Adrenal gland (tissue), 12 donors: Measurements from ENCODE around the gene ITGB6. TPM values are rescaled to one million over a fixed set of nuclear protein-coding genes. Genes with fewer than 3 reads are reported as not detected.

Experiments used
- DNase-seq, 7 donors: peaks; one replicate each; pipeline ENCODE4 v3.0.0-alpha.2; 2019 to 2020
- H3K27ac ChIP-seq, 5 donors: fragments of 200-600 bp; sonication (generic) in 4 of 5; 1 replicate in 3 of 5; 2 replicates in 2 of 5; pipeline versions ENCODE4 v1.5.1 to v1.8.0; 2016 to 2020; ENCODE audit warnings: mild to moderate bottlenecking in 1 of 5
- H3K27me3 ChIP-seq: fragments of 200-600 bp; 2 replicates; pipeline ENCODE4 v1.8.0; 2021
- H3K36me3 ChIP-seq, 2 donors: fragments of 200-600 bp; replicated peaks in 1 of 2; 1 replicate in 1 of 2; 2 replicates in 1 of 2; pipeline versions ENCODE4 v1.5.1 to v1.8.0; 2018 to 2022
- H3K4me1 ChIP-seq, 2 donors: fragments of 200-600 bp; replicated peaks in 1 of 2; 1 replicate in 1 of 2; 2 replicates in 1 of 2; pipeline versions ENCODE4 v1.5.1 to v1.8.0; 2018 to 2021
- H3K4me3 ChIP-seq, 4 donors: fragments of 200-600 bp; sonication (generic) in 3 of 4; one replicate each; pipeline ENCODE4 v1.5.1; 2016 to 2018
- H3K9me3 ChIP-seq, 3 donors: fragments of 200-600 bp; sonication (generic) in 1 of 3; replicated peaks in 1 of 3; 1 replicate in 2 of 3; 2 replicates in 1 of 3; pipeline versions ENCODE4 v1.5.1 to v1.8.0; 2016 to 2021
- POLR2A ChIP-seq, 2 donors: fragments of 450-650 bp; IDR thresholded peaks; one replicate each; pipeline ENCODE4 v1.6.1; 2017; ENCODE audit warnings: antibody characterized with exemption in 2 of 2, mild to moderate bottlenecking in 2 of 2, moderate library complexity in 1 of 2
- whole genome bisulfite sequencing, 4 donors: extraction: QIAGEN DNeasy Blood & Tissue Kit in 2 of 4; methylation state at CpG; one replicate each; pipeline versions ENCODE4 v1.1.5 to v1.1.7; 2013 to 2017; 5-methylcytosine and 5-hydroxymethylcytosine counted together
- intact Hi-C, 2 donors: fragments of 100-400 bp; cut with DNase I; formaldehyde crosslinking; loops; one replicate each; pipeline versions ENCODE4 v1.14.1 to v1.15.0; 2022 to 2023
- polyA plus RNA-seq, 3 donors: library from polyadenylated mRNA; stranded (reverse); fragments of 200-250 nt in 2 of 3; fragments of 350-450 nt in 1 of 3; fragmentation: Illumina TruSeq in 1 of 3; extraction: RNeasy Lipid Tissue Mini Kit (QIAGEN cat#74804) in 1 of 3; gene quantifications; one replicate each; pipeline ENCODE4 v1.2.3, GENCODE V29; 2013 to 2014
- total RNA-seq, 9 donors: library from RNA; depleted of rRNA in 4 of 9; stranded (reverse); fragments of >200 nt in 4 of 9; fragments of 120-200 nt in 1 of 9; fragmentation: NEBNext Ultra II Directional in 1 of 9; extraction: Animal tissue kit (Norgen Biotek cat#: 25700) in 1 of 9; gene quantifications; one replicate each; pipeline versions ENCODE4 v1.1.0 to v1.2.4, GENCODE V29; 2013 to 2023
- TF ChIP-seq, protein P1 (sequence below), 6 experiments: fragments of 450-650 bp in 4 of 6; fragments of 200-600 bp in 2 of 6; sonication (generic) in 1 of 6; IDR thresholded peaks; 1 replicate in 5 of 6; 2 replicates in 1 of 6; pipeline versions ENCODE4 v1.5.1 to v1.8.0; 2016 to 2021; ENCODE audit warnings: antibody characterized with exemption in 6 of 6, mild to moderate bottlenecking in 2 of 6, moderate library complexity in 1 of 6
- donor health status: healthy with polysubstance abuse.
- donor health status: Bipolar disorder and iron deficiency.
- donor health status: DM: yes; HTN: yes; CAD: no.
- donor health status: DM: no; HTN: no; CAD: no.
- donor health status: DM: no; HTN: no; CAD: no.
- donor health status: DM: yes; HTN: yes; CAD: no.

Gene ITGB6
- total and polyA plus RNA-seq, 12 donors: 0.08 to 0.53 (median 0.18) TPM; not detected in 9

DNA sequence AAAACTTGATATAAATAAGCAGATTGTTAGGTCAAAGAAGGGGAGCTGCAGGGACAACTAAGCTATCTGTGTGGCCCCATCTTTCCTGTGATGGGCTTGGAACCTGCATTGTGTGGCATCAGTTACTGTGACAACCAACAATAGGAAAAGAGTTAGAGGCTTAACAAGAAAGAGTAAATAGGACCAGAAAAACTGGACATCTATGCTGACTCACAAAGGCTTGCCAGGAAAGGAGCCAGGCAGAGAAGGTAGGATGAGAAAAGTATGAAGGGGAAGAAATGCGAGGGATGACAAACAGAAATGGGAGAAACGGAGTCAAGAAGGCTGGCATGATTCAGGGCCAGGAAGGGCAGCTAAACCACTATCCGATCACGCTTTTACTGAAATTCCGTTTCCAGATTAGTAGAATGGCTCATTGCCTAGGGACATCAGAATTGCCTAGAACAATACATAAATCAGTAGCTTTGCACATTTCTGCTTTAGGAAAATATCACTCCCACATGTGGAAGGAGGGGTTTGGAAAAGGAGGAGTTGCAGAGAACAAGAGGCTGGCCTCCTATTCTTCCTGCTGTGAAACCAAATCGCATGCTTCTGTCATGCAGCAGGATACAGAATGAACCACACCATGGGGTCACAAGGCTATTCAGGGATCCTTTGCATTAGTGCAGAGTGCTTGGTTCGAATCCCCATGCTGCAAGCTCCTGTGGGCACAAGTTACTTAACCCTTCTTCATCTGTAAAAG is 144.9 kb downstream of the ITGB6 start:
- 45 to 58% (median 52%) methylated on average over 7 of the region's 7 CpGs for WGBS, 4 donors
- Histone ChIP-seq H3K36me3 (no peaks in the 10 kb centered on the region), H3K27me3 (no peaks in the 10 kb centered on the region), H3K27ac (no peak overlapping the region), H3K4me1 (no peaks in the 10 kb centered on the region), H3K9me3 (no peaks in the 10 kb centered on the region), H3K4me3 (no peak overlapping the region)
- peak in 1 of 7 donors; percentile 13 for DNase-seq
- intact Hi-C loops: no loop called here
- TF ChIP-seq, protein P1, sequence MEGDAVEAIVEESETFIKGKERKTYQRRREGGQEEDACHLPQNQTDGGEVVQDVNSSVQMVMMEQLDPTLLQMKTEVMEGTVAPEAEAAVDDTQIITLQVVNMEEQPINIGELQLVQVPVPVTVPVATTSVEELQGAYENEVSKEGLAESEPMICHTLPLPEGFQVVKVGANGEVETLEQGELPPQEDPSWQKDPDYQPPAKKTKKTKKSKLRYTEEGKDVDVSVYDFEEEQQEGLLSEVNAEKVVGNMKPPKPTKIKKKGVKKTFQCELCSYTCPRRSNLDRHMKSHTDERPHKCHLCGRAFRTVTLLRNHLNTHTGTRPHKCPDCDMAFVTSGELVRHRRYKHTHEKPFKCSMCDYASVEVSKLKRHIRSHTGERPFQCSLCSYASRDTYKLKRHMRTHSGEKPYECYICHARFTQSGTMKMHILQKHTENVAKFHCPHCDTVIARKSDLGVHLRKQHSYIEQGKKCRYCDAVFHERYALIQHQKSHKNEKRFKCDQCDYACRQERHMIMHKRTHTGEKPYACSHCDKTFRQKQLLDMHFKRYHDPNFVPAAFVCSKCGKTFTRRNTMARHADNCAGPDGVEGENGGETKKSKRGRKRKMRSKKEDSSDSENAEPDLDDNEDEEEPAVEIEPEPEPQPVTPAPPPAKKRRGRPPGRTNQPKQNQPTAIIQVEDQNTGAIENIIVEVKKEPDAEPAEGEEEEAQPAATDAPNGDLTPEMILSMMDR (IDR thresholded peaks at IDR 0.05): no peak
- TF ChIP-seq POLR2A (IDR thresholded peaks at IDR 0.05): no peak

GRCh38 chr2:160053946-160054345 is 146.1 kb downstream of the ITGB6 start:
- 92 to 99% (median 94%) methylated on average over 2 of the region's 2 CpGs for WGBS, 4 donors
- intact Hi-C loops: no loop called here
- H3K4me3 ChIP-seq: no peak overlapping the region
- H3K27me3 ChIP-seq: no peaks in the 10 kb centered on the region
- H3K36me3 ChIP-seq: no peaks in the 10 kb centered on the region
- H3K27ac ChIP-seq: no peak overlapping the region
- H3K9me3 ChIP-seq: no peaks in the 10 kb centered on the region
- DNase-seq: no peak
- no peaks in the 10 kb centered on the region for H3K4me1 ChIP-seq
- TF ChIP-seq POLR2A (IDR thresholded peaks at IDR 0.05): no peak
- TF ChIP-seq, protein P1 (IDR thresholded peaks at IDR 0.05): no peak

GRCh38 chr2:160052531-160052930 is 147.5 kb downstream of the ITGB6 start:
- Histone ChIP-seq H3K27me3 (no peaks in the 10 kb centered on the region), H3K36me3 (no peaks in the 10 kb centered on the region)
- TF ChIP-seq, protein P1 (IDR thresholded peaks at IDR 0.05): no peak
- TF ChIP-seq POLR2A (IDR thresholded peaks at IDR 0.05): no peak

GRCh38 chr2:160051371-160051800 is 148.7 kb downstream of the ITGB6 start:
- Histone ChIP-seq H3K27ac (no peak overlapping the region), H3K27me3 (no peaks in the 10 kb centered on the region), H3K36me3 (no peaks in the 10 kb centered on the region), H3K4me3 (no peak overlapping the region), H3K9me3 (no peaks in the 10 kb centered on the region), H3K4me1 (no peaks in the 10 kb centered on the region)
- 54 to 73% (median 65%) methylated on average over 3 of the region's 3 CpGs for WGBS, 4 donors
- no peak for TF ChIP-seq POLR2A (IDR thresholded peaks at IDR 0.05)
- TF ChIP-seq, protein P1 (IDR thresholded peaks at IDR 0.05): no peak
- intact Hi-C loops: no loop called here
- no peak for DNase-seq

More at GRCh38 chr2:160052531-160052930, 147.5 kb downstream of the ITGB6 start:
- intact Hi-C loops: no loop called here
- Histone ChIP-seq H3K9me3 (no peaks in the 10 kb centered on the region), H3K4me1 (no peaks in the 10 kb centered on the region), H3K4me3 (no peak overlapping the region), H3K27ac (no peak overlapping the region)
- WGBS, 4 donors: 79 to 92% (median 87%) methylated on average over 2 of the region's 2 CpGs
- no peak for DNase-seq
